ENCODE measurements around the gene PGAM1.
"Not testable (repeated sequence)": the region's sequence is repeated elsewhere in the genome, so short reads cannot be mapped to it uniquely, and the experiment has no call there.

The PGAM1 gene

GRCh38 chr10:97425964-97426775, at the start of gene PGAM1:
PGAM1 (plus strand) TSS chr10:97426191; CDS start chr10:97426308, 117 bp downstream.
- DNase-seq, result peak; percentile 98

- peak; percentile 63 to 66 for DNase-seq
Measured at GRCh38 chr10:97376413-97376812, 49.6 kb upstream of the PGAM1 start.

GRCh38 chr10:97378933-97379921, 46.8 kb upstream of the PGAM1 start:
- no peak for DNase-seq

- no peak for DNase-seq
Measured at GRCh38 chr10:97380516-97380915, 45.5 kb upstream of the PGAM1 start.

- no peak for DNase-seq
Measured at GRCh38 chr10:97381626-97382025, 44.4 kb upstream of the PGAM1 start.

- DNase-seq, result no peak
Measured at GRCh38 chr10:97383159-97383558, 42.8 kb upstream of the PGAM1 start.

- DNase-seq, result no peak
Measured at GRCh38 chr10:97384156-97384555, 41.8 kb upstream of the PGAM1 start.

GRCh38 chr10:97384641-97385040, 41.4 kb upstream of the PGAM1 start:
- DNase-seq, result no peak

GRCh38 chr10:97385565-97385964, 40.4 kb upstream of the PGAM1 start:
- DNase-seq, result no peak

GRCh38 chr10:97388152-97388551, 37.8 kb upstream of the PGAM1 start:
- no peak for DNase-seq

GRCh38 chr10:97390091-97390490, 35.9 kb upstream of the PGAM1 start:
- DNase-seq, result no peak

- no peak for DNase-seq
Measured at GRCh38 chr10:97393034-97393573, 32.9 kb upstream of the PGAM1 start.

GRCh38 chr10:97396056-97396455, 29.9 kb upstream of the PGAM1 start:
- no peak for DNase-seq

GRCh38 chr10:97399843-97400545, 26.0 kb upstream of the PGAM1 start:
- peak; percentile 83 to 85 for DNase-seq

GRCh38 chr10:97400665-97401454, 25.1 kb upstream of the PGAM1 start, which contains the start of gene RRP12:
RRP12 (minus strand) TSS chr10:97401340; CDS start chr10:97401231, 109 bp downstream.
- DNase-seq, result peak; percentile 100

GRCh38 chr10:97401455-97401919, 24.5 kb upstream of the PGAM1 start:
- no peak for DNase-seq

- DNase-seq, result no peak
Measured at GRCh38 chr10:97404044-97404443, 21.9 kb upstream of the PGAM1 start.

GRCh38 chr10:97406064-97406463, 19.9 kb upstream of the PGAM1 start:
- DNase-seq, result peak; percentile 97 to 98

- not testable (repeated sequence) for DNase-seq
Measured at GRCh38 chr10:97406483-97406882, 19.5 kb upstream of the PGAM1 start.

GRCh38 chr10:97407211-97407951, 18.6 kb upstream of the PGAM1 start:
- DNase-seq, result peak; percentile 97 to 98

GRCh38 chr10:97407952-97408248, 18.1 kb upstream of the PGAM1 start:
- no peak for DNase-seq

Data from Kasumi-1 (cell line).